GM21576 (cell line): ENCODE measurements around the gene CNTN2.

ENCODE experiments used
- ATAC-seq: cut with Tn5 transposase; IDR thresholded peaks from one replicate; pipeline ENCODE4 v1.9.1; 2021; ENCODE audit warnings: mild to moderate bottlenecking, moderate library complexity; ENCODE audit not compliant: unreplicated experiment

CNTN2 gene

GRCh38 chr1:205017766-205018165 is 25.2 kb upstream of the CNTN2 start:
- no peak for ATAC-seq

GRCh38 chr1:205018381-205018780 is 24.6 kb upstream of the CNTN2 start:
- no peak for ATAC-seq

GRCh38 chr1:205020466-205020865 is 22.5 kb upstream of the CNTN2 start:
- no peak for ATAC-seq

- ATAC-seq, result no peak
Observed at GRCh38 chr1:205024679-205025078, 18.3 kb upstream of the CNTN2 start.

GRCh38 chr1:205025239-205025638 is 17.8 kb upstream of the CNTN2 start:
- ATAC-seq, result no peak

GRCh38 chr1:205026181-205026580 is 16.8 kb upstream of the CNTN2 start:
- ATAC-seq, result no peak

- no peak for ATAC-seq
Observed at GRCh38 chr1:205028390-205028789, 14.6 kb upstream of the CNTN2 start.

- ATAC-seq, result no peak
Observed at GRCh38 chr1:205028924-205029323, 14.1 kb upstream of the CNTN2 start.

- ATAC-seq, result no peak
Observed at GRCh38 chr1:205030241-205030640, 12.8 kb upstream of the CNTN2 start.

GRCh38 chr1:205030896-205031295 is 12.1 kb upstream of the CNTN2 start:
- no peak for ATAC-seq

GRCh38 chr1:205032508-205032907 is 10.5 kb upstream of the CNTN2 start:
- ATAC-seq, result no peak

GRCh38 chr1:205037539-205037938 is 5.5 kb upstream of the CNTN2 start:
- no peak for ATAC-seq

- ATAC-seq, result no peak
Observed at GRCh38 chr1:205038132-205038786, 4.8 kb upstream of the CNTN2 start.

GRCh38 chr1:205041001-205041715 is 1.9 kb upstream of the CNTN2 start:
- no peak for ATAC-seq

- no peak for ATAC-seq
Observed at GRCh38 chr1:205041998-205042910, 758 bp upstream of the CNTN2 start.

GRCh38 chr1:205043866-205044265 is 854 bp downstream of the CNTN2 start:
- no peak for ATAC-seq

- ATAC-seq, result no peak
Observed at GRCh38 chr1:205044741-205045140, 1.7 kb downstream of the CNTN2 start.

- no peak for ATAC-seq
Observed at GRCh38 chr1:205045146-205045545, 2.1 kb downstream of the CNTN2 start.

GRCh38 chr1:205046870-205047269 is 3.9 kb downstream of the CNTN2 start:
- no peak for ATAC-seq

GRCh38 chr1:205047764-205048231 is 4.8 kb downstream of the CNTN2 start:
- ATAC-seq, result no peak

GRCh38 chr1:205048382-205048781 is 5.4 kb downstream of the CNTN2 start:
- ATAC-seq, result no peak
